Neural cell (in vitro differentiated cells): ENCODE results near the gene AKR1A1.

Experiments
- CTCF ChIP-seq: fragments of 450-650 bp; IDR thresholded peaks from 2 replicates; pipeline ENCODE4 v1.5.1; 2014; ENCODE audit warnings: antibody characterized with exemption, mild to moderate bottlenecking, moderate library complexity; ENCODE audit not compliant: poor library complexity, severe bottlenecking
- EZH2 ChIP-seq: fragments of 200-600, 300-800 bp; shearing (Covaris generic), sonication (generic); IDR thresholded peaks from 2 replicates; pipeline ENCODE4 v1.6.1; 2014; ENCODE audit warnings: antibody characterized with exemption, low read length, borderline replicate concordance, mild to moderate bottlenecking; ENCODE audit not compliant: insufficient read depth, poor library complexity, severe bottlenecking
- MXI1 ChIP-seq: fragments of 450-650 bp; conservative IDR thresholded peaks from 2 replicates; pipeline ENCODE4 v1.6.1; 2014; ENCODE audit warnings: antibody characterized with exemption, mild to moderate bottlenecking; ENCODE audit not compliant: poor library complexity, severe bottlenecking
- POLR2AphosphoS5 ChIP-seq: IDR thresholded peaks from 2 replicates; pipeline ENCODE4 v1.6.1; 2012
- RAD21 ChIP-seq: fragments of 450-650 bp; conservative IDR thresholded peaks from 2 replicates; pipeline ENCODE4 v1.6.1; 2014; ENCODE audit warnings: antibody characterized with exemption, mild to moderate bottlenecking, moderate library complexity
- SMC3 ChIP-seq: fragments of 450-650 bp; conservative IDR thresholded peaks from 2 replicates; pipeline ENCODE4 v1.6.1; 2014; ENCODE audit warnings: antibody characterized with exemption, mild to moderate bottlenecking, moderate library complexity; ENCODE audit not compliant: poor library complexity
- TAF1 ChIP-seq: IDR thresholded peaks from 2 replicates; pipeline ENCODE4 v1.6.1; 2012; ENCODE audit warnings: low read depth

DNA sequence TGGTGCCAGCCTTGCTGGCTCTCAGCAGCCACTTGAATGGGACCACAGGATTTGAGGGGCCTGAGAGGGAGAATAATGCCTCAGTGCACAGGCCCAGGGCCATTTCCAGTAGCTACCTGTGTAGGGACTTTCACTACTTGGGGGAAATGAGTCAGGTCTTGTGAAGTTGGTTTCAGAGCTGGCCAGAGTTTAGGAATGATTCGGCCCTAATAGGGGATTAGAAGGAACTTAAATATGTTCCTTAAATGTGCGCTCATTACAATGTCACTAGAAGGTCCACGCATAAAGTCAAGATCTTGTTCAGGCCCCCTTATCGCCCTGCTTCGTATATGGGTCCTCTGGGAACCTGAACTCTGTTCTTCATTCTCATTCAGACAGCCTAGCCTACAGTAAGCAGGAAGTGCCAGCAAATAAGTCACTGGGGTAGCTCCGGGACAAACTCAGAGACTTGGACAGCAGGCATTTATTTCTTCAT lies 5.6 kb upstream of the AKR1A1 start:
- TF ChIP-seq CTCF, result no peak
- no peak for TF ChIP-seq SMC3
- TF ChIP-seq EZH2, result no peak
- TF ChIP-seq RAD21, result no peak
- TF ChIP-seq TAF1, result no peak
- TF ChIP-seq MXI1, result no peak
- no peak for TF ChIP-seq POLR2AphosphoS5
